Measurements from ENCODE around the gene EVX2.

EVX2 gene

GRCh38 chr2:176027806-176028205 is 56.0 kb downstream of the EVX2 start (continued):
- no peak for TF ChIP-seq ZNF501 (tag by site-specific recombination; IDR thresholded peaks at IDR 0.05)
